GM21528 (cell line): ENCODE measurements around the gene DDB1.
A peak's percentile ranks its signal among the peaks of the same experiment; 100 is the strongest.

Experiments used
- ATAC-seq: cut with Tn5 transposase; IDR thresholded peaks from one replicate; pipeline ENCODE4 v1.9.1; 2021; ENCODE audit warnings: mild to moderate bottlenecking, moderate library complexity; ENCODE audit not compliant: unreplicated experiment, low FRiP score

Gene DDB1

DNA sequence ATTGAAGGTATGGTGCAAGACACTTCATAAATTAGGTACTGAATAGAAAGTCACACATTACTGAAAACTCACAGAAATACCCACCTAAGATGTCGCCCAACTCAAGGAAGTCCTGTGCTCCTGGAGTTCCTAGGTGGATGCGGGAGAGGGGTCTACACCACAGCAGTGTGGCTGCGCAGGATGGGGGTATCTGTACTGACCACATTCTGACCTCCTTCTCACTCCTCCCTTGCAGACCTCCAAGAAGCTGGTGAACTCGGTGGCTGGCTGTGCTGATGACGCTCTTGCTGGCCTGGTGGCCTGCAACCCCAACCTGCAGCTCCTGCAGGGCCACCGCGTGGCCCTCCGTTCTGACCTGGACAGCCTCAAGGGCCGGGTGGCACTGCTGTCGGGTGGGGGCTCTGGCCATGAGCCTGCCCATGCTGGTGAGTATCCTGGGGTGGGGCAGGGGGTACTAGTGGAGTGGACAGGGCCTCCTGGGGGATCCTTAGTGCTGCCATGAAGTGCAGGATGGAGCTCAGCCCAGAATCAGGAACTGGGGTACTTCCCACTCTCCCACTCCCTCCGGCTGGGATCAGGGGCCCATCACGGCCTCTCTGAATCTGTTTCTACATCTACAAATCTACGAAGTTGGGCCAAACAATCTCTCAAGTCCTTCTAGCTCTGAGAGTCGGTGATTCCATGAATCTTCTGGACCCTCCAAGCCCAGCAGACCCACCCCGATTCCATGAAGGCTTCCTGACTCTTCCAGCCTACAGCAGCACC lies 5.0 kb upstream of the DDB1 start:
- no peak for ATAC-seq

DNA sequence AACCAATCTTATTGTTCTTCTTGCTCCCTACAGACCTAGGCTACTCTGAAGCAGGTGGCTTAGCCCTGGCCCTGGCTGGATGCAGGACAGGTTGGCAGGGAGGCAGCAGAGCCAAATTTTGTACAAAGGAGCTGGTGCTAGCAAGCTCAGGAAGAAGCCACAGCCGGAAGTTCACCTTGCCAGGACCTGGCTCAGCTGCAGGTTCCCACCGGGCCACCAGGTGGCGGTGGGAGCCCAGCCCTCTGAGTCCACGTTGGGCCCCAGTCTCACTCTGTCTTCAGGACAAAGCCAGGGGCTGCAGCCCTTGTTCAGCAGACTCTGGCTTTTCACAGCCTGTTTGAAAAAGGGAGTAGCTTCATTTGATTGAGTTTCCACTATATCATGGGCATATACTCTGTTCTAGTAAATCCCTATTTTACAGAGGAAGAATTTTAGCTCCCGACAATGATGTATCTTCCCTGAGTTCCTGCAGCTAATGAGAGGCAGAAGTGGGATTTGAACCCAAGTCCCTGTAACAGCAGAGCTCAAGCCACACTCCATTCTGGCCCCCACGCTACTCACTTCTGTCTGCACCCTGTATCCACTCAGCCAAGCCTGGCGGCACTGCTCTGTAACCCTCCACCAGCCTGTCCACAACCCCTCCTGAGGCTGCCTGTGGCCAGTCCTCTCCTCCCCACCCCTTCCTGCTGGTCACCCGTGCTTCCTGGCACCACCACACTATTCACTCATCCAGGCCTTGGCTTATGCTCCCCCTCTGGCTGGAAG lies 3.4 kb upstream of the DDB1 start:
- ATAC-seq: no peak

DNA sequence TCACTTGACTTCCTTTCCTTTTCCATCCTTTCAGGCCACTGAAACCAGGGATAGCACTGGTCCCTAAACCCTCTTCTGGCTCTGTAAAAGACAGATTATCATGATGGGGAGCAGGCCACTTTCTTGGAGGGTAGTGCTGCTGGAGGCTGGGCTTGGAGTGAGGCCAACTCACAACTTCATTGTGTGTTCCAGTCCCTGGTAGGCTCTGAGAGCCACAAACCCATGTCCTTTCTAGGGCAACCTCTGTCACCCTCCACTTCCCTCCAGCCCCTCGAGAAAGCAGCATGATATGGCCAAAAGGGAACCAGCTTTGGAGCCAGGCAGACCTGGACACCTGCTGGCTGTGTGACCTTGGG lies 2.4 kb upstream of the DDB1 start:
- no peak for ATAC-seq

DNA sequence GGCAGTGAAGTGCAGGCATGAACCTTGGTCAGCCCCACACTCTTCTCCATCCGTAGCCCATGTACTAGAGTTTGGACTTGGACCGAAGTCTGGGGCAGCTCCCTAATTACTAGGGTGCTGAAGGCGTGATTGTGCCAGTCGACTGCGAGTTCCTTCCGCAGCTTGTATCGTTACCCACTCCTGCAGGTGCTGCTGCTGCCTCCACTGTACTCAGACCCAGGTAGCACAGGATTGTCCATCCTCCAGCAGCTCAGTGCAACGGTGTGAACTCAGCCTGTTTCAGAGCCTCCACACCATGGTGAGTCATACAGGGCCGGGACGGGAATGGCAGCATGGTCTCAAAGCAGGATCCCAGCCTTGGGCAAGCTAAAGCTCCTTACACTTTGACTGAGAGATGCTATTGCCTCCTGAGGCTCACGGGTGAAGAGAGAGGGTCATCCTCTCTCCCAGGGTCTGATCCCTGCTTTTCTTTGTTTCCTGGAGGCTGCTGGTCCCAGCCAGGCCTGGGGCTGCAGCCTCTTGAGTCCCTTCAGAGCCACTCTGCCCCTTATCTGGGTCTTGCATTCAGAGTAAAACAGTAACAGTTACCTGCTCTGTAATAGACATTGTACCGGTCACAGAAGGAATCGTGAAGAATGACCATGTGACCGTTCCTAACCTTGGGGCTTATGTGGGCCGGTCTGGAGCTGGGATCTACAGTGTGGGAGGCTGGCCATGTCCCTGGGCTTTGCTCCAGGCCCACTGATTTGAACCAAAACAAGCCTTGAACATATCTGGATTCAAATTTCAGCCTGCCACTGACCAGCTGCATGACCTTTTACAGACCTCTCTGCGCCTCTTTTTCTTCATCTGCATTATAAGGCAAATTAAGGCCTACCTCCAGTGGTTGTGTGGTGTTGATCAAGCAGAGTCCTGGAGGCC lies 1.8 kb upstream of the DDB1 start:
- no peak for ATAC-seq

DNA sequence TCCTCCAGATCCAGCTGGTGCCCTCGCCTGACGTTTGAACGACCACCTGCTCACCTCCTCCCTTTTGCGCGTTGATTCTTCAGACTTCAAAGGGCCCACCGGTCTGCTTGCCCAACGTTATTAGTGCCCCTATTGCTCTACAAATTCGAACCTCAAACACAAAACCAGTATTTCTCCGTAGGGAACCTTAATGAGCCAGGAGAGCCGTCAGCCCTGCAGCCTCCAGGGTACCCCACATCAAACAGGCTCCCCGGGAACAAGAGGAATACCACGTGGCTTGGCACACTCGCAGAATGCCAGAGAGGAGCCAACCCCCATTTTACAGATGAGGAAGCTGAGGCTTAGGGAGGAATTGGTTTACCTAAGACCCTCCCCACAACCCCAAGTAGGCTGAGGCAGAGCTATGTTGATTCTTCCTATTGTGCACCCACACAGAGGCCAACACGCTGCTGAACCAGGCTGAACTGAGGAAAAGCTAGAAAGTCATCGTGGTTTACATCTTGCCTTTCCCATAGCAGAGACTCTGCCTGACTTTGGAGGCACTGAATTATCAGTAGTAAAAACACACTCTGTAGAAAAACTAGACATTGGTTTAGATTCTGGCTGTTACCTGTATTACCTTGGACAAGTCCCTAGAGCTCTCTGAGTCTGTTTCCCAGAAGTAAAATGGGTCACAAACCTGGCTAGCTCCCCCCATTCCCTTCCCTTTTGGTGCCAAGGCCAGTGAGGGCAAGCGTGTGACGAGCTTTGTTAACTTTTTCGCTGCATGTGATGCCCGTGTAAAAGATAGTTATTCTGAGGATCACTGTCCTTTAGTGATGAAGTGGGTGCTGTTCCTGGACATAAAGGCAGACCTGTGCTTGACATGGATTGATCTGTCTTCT lies 887 bp upstream of the DDB1 start:
- ATAC-seq: peak; percentile 6

DNA sequence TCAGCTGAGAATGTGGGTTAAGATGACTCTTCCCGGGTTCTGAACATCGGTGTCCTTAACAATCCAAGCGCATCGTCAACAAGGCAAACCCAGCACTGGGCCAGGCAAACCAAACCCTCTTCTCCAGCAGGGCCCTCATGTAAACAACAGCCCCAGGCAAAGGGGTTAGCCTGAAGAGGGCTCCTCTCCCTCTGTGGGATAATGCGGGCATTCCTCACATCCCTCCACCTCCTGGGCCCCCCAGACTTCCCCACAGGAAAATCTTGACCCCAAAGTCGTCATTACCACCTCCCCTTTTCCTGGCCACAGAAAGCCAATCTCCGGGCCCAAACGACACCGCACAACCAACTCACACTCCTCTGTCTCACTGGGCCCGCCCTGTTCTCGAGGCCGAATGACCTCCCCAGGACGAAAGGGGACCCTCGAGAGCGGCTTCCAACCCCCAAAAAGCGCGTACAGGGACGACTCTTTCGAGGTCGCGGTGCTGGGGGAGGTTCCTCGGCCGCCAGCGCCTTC lies 566 bp downstream of the DDB1 start:
- peak; percentile 8 for ATAC-seq

- no peak for ATAC-seq
These were observed 1.3 kb downstream of the DDB1 start for GRCh38 chr11:61331651-61332050.

DNA sequence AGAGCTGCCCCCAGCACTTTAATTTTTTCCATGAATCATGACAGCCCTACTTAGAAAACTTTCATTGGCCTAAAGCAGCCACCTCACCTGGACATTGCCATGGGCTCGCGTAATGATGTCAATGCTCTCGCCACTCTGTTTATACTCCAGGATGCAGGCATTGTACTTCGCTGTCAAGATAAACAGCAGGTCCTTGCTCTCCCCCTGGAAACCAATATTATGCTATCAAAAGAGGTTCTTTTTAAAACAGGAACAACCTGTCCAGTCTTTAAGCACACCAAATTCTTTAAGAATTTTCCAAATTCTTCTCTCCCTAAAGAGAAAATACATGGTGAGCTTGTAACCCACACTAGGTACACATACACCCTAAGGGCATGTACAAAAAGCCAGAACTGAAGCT lies 3.0 kb downstream of the DDB1 start:
- no peak for ATAC-seq

DNA sequence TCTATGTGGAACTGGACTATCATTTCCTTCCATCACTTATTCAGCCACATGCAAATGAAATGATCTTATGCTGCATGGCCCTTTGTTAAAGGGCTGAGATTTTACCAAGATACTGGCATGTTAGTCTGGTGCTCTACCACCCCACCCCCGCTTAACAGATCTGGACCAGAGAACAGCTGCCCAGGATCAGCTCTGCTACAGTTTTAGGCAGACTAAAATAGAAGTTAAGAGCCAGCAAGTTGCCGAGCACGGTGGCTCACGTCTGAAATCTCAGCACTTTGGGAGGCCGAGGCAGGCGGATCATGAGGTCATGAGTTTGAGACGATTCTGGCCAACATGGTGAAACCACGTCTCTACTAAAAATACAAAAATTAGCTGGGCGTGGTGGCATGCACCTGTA lies 4.6 kb downstream of the DDB1 start:
- ATAC-seq: no peak

DNA sequence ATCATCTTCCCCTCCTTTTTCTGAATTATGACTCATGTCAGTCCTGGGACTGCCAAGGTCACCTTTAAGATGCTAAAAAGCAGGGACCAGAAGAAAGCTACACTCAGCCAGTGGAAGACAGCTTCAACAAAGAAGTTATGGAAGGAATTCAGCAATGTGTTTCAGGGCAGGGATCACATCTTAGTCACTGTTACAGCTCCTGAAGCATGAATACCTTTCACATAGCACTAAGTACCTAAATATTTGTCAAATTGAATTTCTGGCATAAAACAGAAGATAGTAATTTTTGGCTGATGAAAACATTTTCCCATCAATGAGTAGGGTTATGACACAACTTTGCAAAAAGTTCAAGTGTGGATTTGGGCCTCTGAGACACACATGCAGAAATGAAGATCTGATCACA lies 5.2 kb downstream of the DDB1 start:
- no peak for ATAC-seq

- no peak for ATAC-seq
These were observed 7.1 kb downstream of the DDB1 start for GRCh38 chr11:61325649-61326414.

DNA sequence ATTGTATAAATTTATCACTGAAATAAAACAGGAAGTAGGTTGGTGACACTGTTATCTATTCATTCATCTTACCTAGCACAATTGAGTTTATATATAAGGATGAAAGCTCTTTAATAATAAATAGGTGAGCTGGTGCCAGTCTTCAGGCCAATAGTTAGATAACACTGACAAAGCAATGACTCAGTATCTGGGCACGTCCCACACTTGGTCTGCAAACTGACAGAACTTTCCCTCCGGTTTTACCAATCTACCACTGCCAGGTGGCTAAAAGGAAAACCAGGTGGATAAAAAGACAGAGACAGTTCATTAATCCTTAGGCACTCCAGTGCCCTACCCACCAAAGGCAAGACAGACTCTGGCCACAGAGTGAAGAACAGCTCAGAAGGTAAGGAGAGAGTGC lies 17.6 kb downstream of the DDB1 start:
- ATAC-seq: no peak

- ATAC-seq: no peak
These were observed 22.2 kb downstream of the DDB1 start for GRCh38 chr11:61310749-61311148.

- no peak for ATAC-seq
These were observed 23.2 kb downstream of the DDB1 start for GRCh38 chr11:61309739-61310138.

DNA sequence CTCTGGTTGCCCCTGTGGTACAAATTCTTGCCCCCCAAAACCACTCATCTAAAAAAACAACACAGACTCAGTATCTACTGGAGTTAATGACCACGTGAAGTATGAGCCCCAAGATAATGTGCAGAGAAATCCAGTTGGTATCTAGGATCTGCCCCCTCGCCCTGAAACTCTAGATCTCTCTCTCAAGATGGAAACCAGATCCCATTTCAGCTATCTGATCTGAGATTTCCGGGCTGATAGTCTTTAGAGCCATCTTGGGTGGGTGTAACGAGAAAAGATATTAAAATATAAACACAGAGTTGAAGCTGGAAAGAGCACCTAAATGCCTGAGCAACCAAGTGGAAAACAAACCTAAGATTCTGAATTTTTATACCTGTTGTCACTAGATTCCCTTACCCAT lies 23.8 kb downstream of the DDB1 start:
- ATAC-seq: no peak

- no peak for ATAC-seq
These were observed 25.6 kb downstream of the DDB1 start for GRCh38 chr11:61307354-61307753.

- ATAC-seq: no peak
These were observed 26.7 kb downstream of the DDB1 start for GRCh38 chr11:61306221-61306620.

DNA sequence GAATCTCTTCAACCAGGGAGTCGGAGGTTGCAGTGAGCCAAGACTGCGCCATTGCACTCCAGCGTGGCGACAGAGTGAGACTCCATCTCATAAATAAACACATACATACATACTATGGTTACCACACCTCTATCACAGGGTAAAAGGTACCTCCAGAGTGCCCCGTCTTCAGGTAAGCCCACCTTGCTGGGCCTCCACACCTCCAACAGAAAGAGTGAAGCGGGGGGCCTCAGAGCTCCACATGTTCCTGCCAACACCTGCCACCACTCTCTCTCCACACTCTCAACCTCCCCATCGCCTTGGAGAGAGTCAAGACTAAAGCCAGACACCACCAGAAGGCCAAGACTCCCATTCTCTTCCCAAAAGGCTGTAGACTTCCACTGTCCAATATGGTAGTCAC lies 27.5 kb downstream of the DDB1 start:
- ATAC-seq: no peak

DNA sequence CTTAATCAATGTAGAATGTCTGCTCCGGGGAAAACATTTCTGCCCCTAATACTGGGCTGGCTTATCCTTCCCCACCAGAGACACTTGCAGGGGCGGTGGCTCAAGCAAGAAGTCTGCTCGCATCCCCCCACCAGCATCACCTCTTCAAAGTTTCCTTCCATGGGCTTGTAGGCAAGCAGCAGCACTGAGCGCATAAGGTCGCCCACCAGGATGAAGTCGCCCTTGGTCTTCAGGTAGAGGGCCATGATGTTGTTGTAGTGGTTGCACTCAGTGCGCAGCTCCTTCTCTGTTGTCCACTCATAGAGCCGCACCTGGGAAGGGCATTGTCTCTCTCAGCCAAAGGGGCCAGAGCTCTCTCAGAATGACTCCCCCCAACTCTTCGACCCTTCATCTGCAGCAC lies 29.2 kb downstream of the DDB1 start:
- ATAC-seq: no peak
